ENCODE measurements around the gene KLHDC7B.
A peak's percentile ranks its signal among the peaks of the same experiment; 100 is the strongest.

The KLHDC7B gene

DNA sequence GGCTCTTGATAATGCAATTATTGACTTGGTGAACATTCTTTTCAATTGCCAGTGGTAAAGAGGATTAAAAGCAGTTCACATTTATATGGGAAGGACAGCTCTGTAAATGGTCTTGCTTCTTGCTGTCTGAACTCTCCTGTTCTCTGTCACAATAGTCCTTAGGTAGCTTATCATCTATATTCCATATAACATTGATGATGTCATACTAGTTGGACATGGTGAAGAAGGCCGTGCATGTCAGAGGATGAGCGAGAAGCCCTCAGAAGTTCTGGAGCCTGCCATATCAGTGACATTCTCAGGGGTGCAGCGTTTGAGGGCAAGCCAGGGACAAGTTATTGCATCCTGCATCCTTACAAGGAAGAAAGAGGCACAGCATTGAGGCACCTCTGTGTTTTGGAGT lies 39.5 kb downstream of the KLHDC7B start:
- no peak for DNase-seq (ENCODE audit: low read depth)
- no peak overlapping the region for H3K4me3 ChIP-seq (replicated peaks; ENCODE audit: low read depth, low read length)
- TF ChIP-seq, protein P1, sequence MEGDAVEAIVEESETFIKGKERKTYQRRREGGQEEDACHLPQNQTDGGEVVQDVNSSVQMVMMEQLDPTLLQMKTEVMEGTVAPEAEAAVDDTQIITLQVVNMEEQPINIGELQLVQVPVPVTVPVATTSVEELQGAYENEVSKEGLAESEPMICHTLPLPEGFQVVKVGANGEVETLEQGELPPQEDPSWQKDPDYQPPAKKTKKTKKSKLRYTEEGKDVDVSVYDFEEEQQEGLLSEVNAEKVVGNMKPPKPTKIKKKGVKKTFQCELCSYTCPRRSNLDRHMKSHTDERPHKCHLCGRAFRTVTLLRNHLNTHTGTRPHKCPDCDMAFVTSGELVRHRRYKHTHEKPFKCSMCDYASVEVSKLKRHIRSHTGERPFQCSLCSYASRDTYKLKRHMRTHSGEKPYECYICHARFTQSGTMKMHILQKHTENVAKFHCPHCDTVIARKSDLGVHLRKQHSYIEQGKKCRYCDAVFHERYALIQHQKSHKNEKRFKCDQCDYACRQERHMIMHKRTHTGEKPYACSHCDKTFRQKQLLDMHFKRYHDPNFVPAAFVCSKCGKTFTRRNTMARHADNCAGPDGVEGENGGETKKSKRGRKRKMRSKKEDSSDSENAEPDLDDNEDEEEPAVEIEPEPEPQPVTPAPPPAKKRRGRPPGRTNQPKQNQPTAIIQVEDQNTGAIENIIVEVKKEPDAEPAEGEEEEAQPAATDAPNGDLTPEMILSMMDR (IDR thresholded peaks at IDR 0.05; ENCODE audit: low read length, missing control alignments): no peak

DNA sequence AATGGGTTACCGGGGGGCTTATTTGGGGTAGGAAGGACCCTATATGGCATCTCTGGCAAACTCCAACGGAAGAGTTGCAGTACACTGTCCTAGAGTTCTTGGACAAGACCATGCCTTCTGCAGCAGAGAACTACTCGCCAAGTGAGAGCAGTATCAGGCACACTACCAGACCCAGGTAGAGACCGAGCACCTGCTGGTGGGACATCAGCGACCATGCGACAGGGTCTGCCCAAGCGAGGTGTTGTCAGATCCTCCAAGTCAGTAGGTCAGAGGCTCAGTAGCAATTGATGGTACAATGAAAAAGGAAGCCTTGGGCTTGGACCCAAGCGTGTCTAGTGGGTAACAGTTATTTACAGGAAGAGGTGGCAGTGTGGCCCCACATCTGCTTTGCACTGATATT lies 40.1 kb downstream of the KLHDC7B start:
- no peak for DNase-seq (ENCODE audit: low read depth)
- TF ChIP-seq, protein P1 (IDR thresholded peaks at IDR 0.05; ENCODE audit: low read length, missing control alignments): no peak

DNA sequence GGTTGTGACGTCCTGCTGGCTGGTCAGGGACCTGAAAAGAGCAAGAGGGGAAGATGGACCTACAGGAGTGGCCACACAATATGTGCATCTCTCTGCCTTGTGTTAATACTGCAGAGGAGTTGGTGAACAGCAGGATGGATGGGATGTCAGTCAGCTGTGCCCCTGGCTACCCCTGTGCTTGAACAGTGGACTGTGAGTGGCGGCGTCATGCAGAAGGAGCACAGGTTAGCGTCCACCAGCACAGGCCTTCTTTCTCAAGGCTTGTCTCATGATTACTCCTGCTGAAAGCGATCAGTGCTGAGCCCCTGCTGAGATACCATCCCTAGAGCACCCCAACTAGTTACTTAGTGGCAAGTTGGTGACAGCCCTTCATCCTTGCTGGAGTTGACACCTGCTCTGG lies 40.7 kb downstream of the KLHDC7B start:
- TF ChIP-seq, protein P1 (IDR thresholded peaks at IDR 0.05; ENCODE audit: low read length, missing control alignments): no peak
- H3K4me3 ChIP-seq (replicated peaks; ENCODE audit: low read depth, low read length): no peak overlapping the region
- DNase-seq (ENCODE audit: low read depth): no peak

More for the DNA sequence above, 40.1 kb downstream of the KLHDC7B start:
- no peak overlapping the region for H3K4me3 ChIP-seq (replicated peaks; ENCODE audit: low read depth, low read length)

DNA sequence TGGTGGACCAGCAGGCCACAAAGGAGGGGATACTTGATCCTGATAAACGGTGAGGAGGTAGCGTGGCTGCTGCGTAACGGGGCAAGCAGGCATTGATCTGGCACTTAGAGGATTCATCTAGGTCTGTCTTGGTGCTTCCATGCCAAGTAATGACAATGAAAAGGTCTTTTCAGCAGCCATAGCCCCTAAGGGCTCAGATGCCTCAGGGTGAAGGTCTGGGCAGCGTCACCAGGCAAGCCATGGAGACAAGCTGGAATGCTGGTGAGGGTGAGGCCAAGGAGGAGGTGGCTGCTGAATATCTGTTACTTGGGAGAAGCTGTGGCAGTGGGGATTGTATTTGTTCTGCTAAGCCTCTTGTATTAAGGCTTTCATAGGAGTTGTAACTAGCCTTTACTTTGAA lies 41.7 kb downstream of the KLHDC7B start:
- H3K4me3 ChIP-seq (replicated peaks; ENCODE audit: low read depth, low read length): no peak overlapping the region
- DNase-seq (ENCODE audit: low read depth): no peak
- TF ChIP-seq, protein P1 (IDR thresholded peaks at IDR 0.05; ENCODE audit: low read length, missing control alignments): no peak

DNA sequence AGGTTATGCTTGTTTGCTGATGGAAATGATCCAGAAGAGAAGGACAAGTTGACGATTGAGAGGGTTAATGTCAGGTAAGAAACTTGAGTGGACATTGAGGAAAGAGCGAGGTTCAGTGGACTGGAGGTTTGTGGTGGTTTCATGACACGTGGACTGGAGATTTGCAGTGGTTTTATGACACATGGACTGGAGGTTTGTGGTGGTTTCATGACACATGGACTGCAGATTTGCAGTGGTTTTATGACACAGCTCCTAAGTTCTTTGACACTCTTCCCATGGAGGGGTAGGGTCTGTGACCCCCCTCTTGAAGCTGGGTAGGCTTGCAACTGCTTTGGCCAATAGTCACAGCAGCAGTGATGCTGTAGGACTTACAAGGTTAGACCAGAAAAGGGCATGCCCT lies 49.5 kb downstream of the KLHDC7B start:
- DNase-seq (ENCODE audit: low read depth): no peak
- no peak overlapping the region for H3K4me3 ChIP-seq (replicated peaks; ENCODE audit: low read depth, low read length)
- TF ChIP-seq, protein P1 (IDR thresholded peaks at IDR 0.05; ENCODE audit: low read length, missing control alignments): no peak

DNA sequence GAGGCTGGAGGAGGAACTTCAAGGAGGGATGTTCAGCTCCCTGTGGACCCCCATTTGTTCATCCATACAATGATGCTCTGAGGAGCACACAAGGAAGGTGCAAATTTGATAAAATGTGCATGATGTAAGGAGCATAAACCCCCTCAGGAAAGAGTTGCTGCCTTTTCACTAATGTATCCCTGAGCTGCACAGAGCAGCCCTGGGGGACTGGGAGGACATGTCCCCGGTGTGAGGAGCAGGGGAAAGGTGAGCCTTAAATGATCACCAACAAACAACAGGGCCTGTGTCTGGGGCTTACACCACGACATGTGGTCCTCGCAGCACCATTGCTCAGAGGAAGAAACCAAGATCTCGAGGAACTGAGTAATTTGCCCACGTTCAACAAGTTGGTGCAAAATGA lies 51.4 kb downstream of the KLHDC7B start:
- DNase-seq (ENCODE audit: low read depth): no peak
- TF ChIP-seq, protein P1 (IDR thresholded peaks at IDR 0.05; ENCODE audit: low read length, missing control alignments): no peak
- no peak overlapping the region for H3K4me3 ChIP-seq (replicated peaks; ENCODE audit: low read depth, low read length)

DNA sequence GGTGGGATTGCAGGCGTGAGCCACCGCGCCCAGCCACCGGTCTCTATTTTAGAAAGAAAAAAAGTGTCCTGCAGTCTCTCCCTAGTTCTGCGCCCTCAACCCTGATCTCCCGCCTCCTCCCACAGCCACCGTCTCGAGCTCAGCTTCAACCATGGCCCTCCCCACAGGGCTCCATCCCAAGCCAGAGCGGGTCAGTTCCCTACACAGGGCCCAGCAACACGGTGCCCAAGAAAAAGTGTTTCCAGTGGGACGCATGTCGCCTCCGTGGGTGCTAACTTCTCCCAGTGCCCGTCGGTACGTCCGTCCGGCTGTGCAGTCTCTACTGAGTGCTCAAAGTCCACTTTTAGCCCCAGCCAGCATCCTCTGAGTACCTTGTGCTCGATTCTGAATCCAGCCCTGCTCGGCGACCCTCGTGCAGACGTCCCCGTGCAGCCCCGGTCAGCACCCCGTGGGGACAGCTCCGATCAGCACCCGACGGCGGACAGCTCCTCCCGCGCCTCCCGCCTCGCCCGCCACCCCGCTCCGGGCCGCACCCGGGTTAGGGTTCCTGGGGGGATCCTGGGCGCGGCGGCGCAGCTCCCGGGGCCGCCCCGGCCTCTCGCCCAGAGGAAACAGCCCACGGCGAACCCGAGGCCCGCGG lies 54.2 kb downstream of the KLHDC7B start:
- TF ChIP-seq, protein P1 (IDR thresholded peaks at IDR 0.05; ENCODE audit: low read length, missing control alignments): no peak
- no peak overlapping the region for H3K4me3 ChIP-seq (replicated peaks; ENCODE audit: low read depth, low read length)
- DNase-seq (ENCODE audit: low read depth): peak; percentile 35
